ACHN (cell line): ENCODE data around the gene CDH12.
"Not testable (repeated sequence)": the region's sequence is repeated elsewhere in the genome, so short reads cannot be mapped to it uniquely, and the experiment has no call there.

ENCODE experiments used
- DNase-seq: peaks from one replicate; pipeline ENCODE4 v3.0.0-alpha.2; 2015
- in situ Hi-C: cut with HindIII; loops from 2 replicates; pipeline ENCODE4 v1.10.0; 2017; ENCODE audit warnings: low sequenced_read_pairs, low pct_ligation_motif_present, low pct_unique_long_range_greater_than_20kb

CDH12 gene

GRCh38 chr5:22156953-22157352, 696.2 kb downstream of the CDH12 start:
- in situ Hi-C loops, DNase-seq: not testable (repeated sequence)

- in situ Hi-C loops, DNase-seq: not testable (repeated sequence)
Observed at GRCh38 chr5:22154779-22155178, 698.4 kb downstream of the CDH12 start.

DNA sequence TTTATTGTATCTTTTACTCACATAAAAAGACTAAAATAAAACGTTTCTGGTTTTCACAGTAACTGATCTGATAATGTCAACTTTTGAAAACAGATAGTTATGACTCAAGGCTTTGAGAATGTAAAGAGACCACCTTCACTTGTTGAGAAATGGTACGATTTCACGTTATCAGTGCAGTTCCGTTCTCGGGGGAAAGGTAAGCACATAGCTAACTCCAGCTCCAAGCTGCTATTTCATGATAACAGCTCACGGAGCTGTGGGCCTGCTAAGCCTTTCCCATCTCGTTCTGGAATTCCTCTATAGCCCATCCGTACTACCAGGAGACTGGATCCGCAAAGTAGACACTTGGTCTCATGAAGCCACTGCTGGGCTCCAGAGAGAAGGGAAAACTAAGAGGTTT, 701.3 kb downstream of the CDH12 start:
- in situ Hi-C loops, DNase-seq: not testable (repeated sequence)

DNA sequence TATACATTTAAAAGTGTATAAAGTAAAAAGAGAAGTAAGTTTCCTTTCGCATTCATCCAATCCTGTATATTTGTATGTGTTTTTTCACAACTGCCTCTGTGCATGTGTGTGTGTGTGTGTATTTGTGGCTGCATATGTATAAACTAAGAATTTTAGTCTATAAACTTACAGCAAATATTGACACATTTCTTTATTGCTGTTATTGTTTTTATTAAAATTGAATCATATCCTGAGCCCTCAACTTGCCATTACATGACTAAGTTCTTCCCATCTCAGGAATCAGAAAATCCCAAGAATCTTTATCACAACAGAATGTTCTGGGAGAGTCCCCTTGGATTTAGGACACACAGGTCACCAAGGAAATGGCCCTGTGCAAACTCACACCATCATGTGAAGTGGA, 712.7 kb downstream of the CDH12 start:
- DNase-seq, in situ Hi-C loops: not testable (repeated sequence)

- in situ Hi-C loops, DNase-seq: not testable (repeated sequence)
Observed at GRCh38 chr5:22139662-22140300, 713.4 kb downstream of the CDH12 start.

GRCh38 chr5:22111320-22111719, 741.8 kb downstream of the CDH12 start:
- in situ Hi-C loops: no loop called here
- no peak for DNase-seq

GRCh38 chr5:22109315-22109714, 743.8 kb downstream of the CDH12 start:
- in situ Hi-C loops: no loop called here
- DNase-seq: no peak

GRCh38 chr5:22108545-22108944, 744.6 kb downstream of the CDH12 start:
- in situ Hi-C loops: no loop called here
- no peak for DNase-seq

GRCh38 chr5:22102823-22103359, 750.3 kb downstream of the CDH12 start:
- DNase-seq: no peak
- in situ Hi-C loops: no loop called here

GRCh38 chr5:22088517-22088916, 764.6 kb downstream of the CDH12 start:
- DNase-seq: no peak
- in situ Hi-C loops: no loop called here

DNA sequence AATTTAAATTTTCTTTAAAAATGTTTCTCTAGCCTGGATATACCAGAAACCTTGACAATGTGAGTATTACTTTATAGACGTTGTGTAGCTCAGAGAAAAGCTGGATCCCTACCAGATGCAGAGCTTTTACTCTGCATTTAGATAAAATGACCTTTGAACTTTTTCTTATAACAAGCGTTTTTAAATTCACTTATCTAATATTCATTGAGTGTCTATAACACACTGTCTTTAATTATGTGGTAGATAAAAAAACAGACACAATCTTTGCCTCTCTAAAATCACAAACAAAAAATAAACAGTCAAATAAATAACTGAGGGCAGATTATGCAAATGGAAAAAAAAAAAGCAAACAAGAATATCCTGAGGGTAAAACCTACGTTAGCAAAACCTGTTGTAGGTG, 773.6 kb downstream of the CDH12 start:
- in situ Hi-C loops: no loop called here
- DNase-seq: no peak

DNA sequence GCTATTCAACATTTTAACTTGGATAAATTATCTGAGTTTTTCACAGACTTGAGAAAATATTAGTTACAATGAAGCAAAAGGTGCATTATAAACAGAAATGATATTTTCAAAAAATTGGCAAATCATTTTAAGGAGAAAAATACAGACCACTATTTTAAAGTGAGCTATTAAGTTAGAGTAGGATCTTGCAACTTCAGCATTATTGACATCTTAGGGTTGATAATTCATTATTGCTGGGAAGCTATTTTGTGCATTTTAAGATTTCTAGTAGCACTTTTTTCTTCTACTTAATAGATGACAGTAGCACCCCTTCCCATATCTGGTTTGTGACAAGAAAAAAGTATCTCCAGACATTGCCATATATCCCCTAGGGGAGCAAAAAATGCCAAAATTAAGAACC, 774.1 kb downstream of the CDH12 start:
- DNase-seq: no peak
- in situ Hi-C loops: no loop called here

GRCh38 chr5:22076586-22076985, 776.6 kb downstream of the CDH12 start:
- no peak for DNase-seq
- in situ Hi-C loops: no loop called here

- no peak for DNase-seq
- in situ Hi-C loops: no loop called here
Observed at GRCh38 chr5:22070186-22070728, 782.9 kb downstream of the CDH12 start.

GRCh38 chr5:22063717-22064116, 789.4 kb downstream of the CDH12 start:
- in situ Hi-C loops: no loop called here
- DNase-seq: no peak

DNA sequence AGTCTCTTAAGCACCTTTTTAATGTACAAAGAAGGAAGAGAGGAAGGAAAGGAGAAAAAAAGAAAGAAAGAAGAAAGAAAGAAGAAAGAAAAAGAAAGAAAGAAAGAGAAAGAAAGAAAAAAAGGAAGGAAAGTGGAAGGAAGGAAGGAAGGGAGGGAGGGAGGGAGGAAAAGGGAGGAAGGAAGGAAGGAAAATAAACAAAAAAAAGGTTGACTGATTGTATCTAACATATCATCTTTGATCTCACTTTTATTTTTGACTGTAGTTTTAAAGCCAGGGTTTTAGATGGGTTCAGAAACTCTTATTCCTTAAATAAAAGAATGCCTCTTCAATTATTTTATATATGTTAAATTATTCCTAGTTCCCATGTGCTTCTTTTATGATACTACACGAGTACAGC, 794.5 kb downstream of the CDH12 start:
- DNase-seq: no peak
- in situ Hi-C loops: no loop called here

- in situ Hi-C loops: no loop called here
- no peak for DNase-seq
Observed at GRCh38 chr5:22057012-22057411, 796.1 kb downstream of the CDH12 start.

GRCh38 chr5:22056601-22057000, 796.5 kb downstream of the CDH12 start:
- no peak for DNase-seq
- in situ Hi-C loops: no loop called here

DNA sequence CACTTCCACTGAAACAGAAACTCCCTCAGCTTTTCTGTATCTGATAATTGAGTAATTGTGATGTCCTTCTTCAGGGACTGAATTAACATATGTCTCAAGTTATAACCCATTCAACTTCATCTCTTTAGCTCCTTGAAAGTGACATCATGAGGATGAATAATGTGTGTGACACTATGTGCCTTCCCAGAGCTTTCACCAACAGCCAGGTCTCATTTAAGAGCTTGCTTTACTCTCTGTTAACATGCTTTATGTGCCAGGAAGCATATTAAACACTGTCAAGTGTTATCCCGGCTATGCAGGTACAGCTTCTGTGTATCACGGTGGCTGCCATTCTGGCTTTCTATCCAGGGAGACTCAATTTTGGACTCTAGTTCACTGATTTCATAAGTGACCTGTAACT, 799.9 kb downstream of the CDH12 start:
- no peak for DNase-seq
- in situ Hi-C loops: no loop called here

DNA sequence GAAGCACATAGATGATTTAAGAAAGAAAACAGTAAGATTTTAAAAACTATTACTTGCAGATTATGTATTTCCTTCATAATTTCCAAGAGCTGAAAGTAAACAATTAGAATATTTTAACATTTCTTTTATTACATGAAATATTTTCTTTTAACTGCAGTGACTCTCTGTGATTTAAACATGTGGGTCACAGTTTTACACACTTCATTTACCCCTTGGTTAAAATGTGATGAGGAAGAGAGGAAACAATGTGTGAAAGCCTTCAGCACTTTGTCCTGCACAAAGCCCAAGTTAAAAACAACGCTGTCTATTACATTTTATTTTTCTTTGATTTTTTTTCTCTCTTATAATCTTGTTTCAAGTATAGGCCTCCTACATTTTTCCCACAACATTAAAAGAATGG, 801.3 kb downstream of the CDH12 start:
- no peak for DNase-seq
- in situ Hi-C loops: no loop called here
